Breast epithelium (tissue), 4 donors: ENCODE data around the gene OBSCN. TPM values are rescaled to one million over a fixed set of nuclear protein-coding genes. Genes with fewer than 3 reads are reported as not detected.

Source experiments
- DNase-seq, 2 donors: peaks; one replicate each; pipeline ENCODE4 v3.0.0-alpha.2; 2019; ENCODE audit warnings: low spot score in 2 of 2
- H3K27ac ChIP-seq, 2 donors: fragments of 200-600 bp; sonication (generic) in 1 of 2; one replicate each; pipeline ENCODE4 v1.5.1; 2016 to 2019; ENCODE audit warnings: mild to moderate bottlenecking in 1 of 2
- H3K27me3 ChIP-seq, 2 donors: fragments of 200-600 bp; sonication (generic) in 1 of 2; one replicate each; pipeline versions ENCODE4 v1.5.1 to v1.6.0; 2017 to 2019; ENCODE audit warnings: control low read depth in 1 of 2, mild to moderate bottlenecking in 1 of 2
- H3K36me3 ChIP-seq: fragments of 200-600 bp; one replicate; pipeline ENCODE4 v1.5.1; 2019
- H3K4me1 ChIP-seq, 2 donors: fragments of 200-600 bp; sonication (generic); one replicate each; pipeline ENCODE4 v1.5.1; 2016 to 2019; ENCODE audit warnings: control low read depth in 1 of 2
- H3K4me3 ChIP-seq, 3 donors: fragments of 200-600 bp; sonication (generic); 1 replicate in 2 of 3; 2 replicates in 1 of 3; pipeline ENCODE4 v1.5.1; 2016 to 2019; ENCODE audit warnings: mild to moderate bottlenecking in 3 of 3, moderate library complexity in 2 of 3
- H3K9me3 ChIP-seq, 2 donors: fragments of 200-600 bp; sonication (generic) in 1 of 2; one replicate each; pipeline ENCODE4 v1.5.1; 2016 to 2019; ENCODE audit warnings: control low read depth in 1 of 2
- POLR2A ChIP-seq: fragments of 450-650 bp; IDR thresholded peaks from one replicate; pipeline ENCODE4 v1.6.1; 2016; ENCODE audit warnings: antibody characterized with exemption, mild to moderate bottlenecking, moderate library complexity
- POLR2AphosphoS5 ChIP-seq, 3 donors: sonication (generic); formaldehyde crosslinking; IDR thresholded peaks; one replicate each; pipeline ENCODE4 v1.6.1; 2017; ENCODE audit warnings: antibody characterized with exemption in 3 of 3
- intact Hi-C: fragments of 100-400 bp; cut with DNase I; formaldehyde crosslinking; loops from one replicate; pipeline ENCODE4 v1.15.1; 2023; ENCODE audit warnings: low total_unique reads
- total RNA-seq, 3 donors: library from RNA; depleted of rRNA; stranded (reverse); fragments of >200 nt; gene quantifications; one replicate each; pipeline ENCODE4 v1.1.0, GENCODE V29; 2016
- TF ChIP-seq, protein P1 (sequence below), 3 donors: fragments of 450-650 bp; IDR thresholded peaks; one replicate each; pipeline ENCODE4 v1.5.1; 2016 to 2017; ENCODE audit warnings: antibody characterized with exemption in 3 of 3, mild to moderate bottlenecking in 3 of 3, moderate library complexity in 3 of 3

Gene OBSCN
- total RNA-seq, 3 donors from 2014 or later, result 3.0 to 40.0 (median 27.9) TPM

DNA sequence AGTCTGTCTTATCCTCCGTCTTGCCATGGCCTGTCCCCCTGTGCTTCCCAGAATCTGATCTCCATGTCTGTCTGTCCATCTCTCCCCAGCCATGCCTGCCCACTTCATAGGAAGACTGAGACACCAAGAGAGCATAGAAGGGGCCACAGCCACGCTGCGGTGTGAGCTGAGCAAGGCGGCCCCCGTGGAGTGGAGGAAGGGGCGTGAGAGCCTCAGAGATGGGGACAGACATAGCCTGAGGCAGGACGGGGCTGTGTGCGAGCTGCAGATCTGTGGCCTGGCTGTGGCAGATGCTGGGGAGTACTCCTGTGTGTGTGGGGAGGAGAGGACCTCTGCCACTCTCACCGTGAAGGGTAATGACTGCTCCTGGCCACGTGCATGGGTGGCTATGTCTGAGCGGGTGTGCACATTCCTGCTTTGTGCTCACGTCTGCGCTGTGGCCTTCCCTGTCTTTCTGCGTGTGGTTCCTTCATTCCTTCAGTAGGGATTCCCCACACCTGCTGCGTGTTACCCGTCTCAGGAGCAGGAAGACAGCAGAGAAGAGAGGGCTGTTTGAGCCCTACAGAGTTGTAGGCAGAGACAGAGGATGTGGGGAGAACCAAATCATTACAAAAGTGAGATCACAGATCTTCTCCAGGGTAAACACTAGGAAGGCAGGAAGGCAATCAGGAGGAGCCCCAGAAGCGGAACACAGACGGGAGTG is 80.8 kb downstream of the OBSCN start:
- Histone ChIP-seq H3K4me1 (no peaks in the 10 kb centered on the region), H3K9me3 (no peaks in the 10 kb centered on the region), H3K27me3 (no peaks in the 10 kb centered on the region), H3K36me3 (no peaks in the 10 kb centered on the region), H3K4me3 (no peak overlapping the region), H3K27ac (no peak overlapping the region)
- TF ChIP-seq, protein P1, sequence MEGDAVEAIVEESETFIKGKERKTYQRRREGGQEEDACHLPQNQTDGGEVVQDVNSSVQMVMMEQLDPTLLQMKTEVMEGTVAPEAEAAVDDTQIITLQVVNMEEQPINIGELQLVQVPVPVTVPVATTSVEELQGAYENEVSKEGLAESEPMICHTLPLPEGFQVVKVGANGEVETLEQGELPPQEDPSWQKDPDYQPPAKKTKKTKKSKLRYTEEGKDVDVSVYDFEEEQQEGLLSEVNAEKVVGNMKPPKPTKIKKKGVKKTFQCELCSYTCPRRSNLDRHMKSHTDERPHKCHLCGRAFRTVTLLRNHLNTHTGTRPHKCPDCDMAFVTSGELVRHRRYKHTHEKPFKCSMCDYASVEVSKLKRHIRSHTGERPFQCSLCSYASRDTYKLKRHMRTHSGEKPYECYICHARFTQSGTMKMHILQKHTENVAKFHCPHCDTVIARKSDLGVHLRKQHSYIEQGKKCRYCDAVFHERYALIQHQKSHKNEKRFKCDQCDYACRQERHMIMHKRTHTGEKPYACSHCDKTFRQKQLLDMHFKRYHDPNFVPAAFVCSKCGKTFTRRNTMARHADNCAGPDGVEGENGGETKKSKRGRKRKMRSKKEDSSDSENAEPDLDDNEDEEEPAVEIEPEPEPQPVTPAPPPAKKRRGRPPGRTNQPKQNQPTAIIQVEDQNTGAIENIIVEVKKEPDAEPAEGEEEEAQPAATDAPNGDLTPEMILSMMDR (IDR thresholded peaks at IDR 0.05), result no peak
- no peak for TF ChIP-seq POLR2A
- TF ChIP-seq POLR2AphosphoS5 (IDR thresholded peaks at IDR 0.05), result no peak
- intact Hi-C loops, result no loop called here
- DNase-seq, result no peak

DNA sequence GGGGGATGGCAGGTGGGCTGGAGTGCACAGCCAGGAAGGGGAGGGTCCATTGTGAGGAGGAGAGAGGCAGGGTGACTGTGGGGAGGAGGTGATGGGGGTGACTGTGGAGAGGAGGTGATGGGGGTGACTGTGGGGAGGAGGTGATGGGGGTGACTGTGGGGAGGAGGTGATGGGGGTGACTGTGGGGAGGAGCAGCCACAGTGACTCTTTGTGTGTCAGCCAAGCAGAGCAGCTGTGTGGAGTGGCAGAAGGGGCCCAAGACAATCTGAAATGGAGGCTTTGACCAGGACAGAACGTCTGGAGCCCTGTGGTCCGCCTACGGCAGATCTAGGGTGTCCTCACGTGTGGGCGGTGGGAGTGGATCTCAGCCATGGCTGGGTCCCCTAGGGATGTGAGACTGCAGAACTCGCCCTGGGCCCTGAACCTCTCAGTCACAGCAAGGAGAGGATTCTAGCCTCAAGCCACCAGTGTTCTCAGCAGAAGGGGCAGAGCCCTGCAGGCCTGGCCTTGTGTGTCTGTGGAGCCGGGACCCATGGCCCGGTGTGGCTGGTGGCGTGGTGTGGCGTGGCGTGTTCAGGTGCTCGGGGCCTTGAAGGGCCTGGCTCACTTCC is 81.5 kb downstream of the OBSCN start:
- no peaks in the 10 kb centered on the region for H3K9me3 ChIP-seq
- no peaks in the 10 kb centered on the region for H3K36me3 ChIP-seq
- no peaks in the 10 kb centered on the region for H3K4me1 ChIP-seq
- intact Hi-C loops, result no loop called here
- H3K4me3 ChIP-seq, result no peak overlapping the region
- no peak overlapping the region for H3K27ac ChIP-seq
- DNase-seq, result no peak
- TF ChIP-seq POLR2AphosphoS5 (IDR thresholded peaks at IDR 0.05) (no peak), POLR2A (no peak)
- TF ChIP-seq, protein P1 (IDR thresholded peaks at IDR 0.05), result no peak
- no peaks in the 10 kb centered on the region for H3K27me3 ChIP-seq

DNA sequence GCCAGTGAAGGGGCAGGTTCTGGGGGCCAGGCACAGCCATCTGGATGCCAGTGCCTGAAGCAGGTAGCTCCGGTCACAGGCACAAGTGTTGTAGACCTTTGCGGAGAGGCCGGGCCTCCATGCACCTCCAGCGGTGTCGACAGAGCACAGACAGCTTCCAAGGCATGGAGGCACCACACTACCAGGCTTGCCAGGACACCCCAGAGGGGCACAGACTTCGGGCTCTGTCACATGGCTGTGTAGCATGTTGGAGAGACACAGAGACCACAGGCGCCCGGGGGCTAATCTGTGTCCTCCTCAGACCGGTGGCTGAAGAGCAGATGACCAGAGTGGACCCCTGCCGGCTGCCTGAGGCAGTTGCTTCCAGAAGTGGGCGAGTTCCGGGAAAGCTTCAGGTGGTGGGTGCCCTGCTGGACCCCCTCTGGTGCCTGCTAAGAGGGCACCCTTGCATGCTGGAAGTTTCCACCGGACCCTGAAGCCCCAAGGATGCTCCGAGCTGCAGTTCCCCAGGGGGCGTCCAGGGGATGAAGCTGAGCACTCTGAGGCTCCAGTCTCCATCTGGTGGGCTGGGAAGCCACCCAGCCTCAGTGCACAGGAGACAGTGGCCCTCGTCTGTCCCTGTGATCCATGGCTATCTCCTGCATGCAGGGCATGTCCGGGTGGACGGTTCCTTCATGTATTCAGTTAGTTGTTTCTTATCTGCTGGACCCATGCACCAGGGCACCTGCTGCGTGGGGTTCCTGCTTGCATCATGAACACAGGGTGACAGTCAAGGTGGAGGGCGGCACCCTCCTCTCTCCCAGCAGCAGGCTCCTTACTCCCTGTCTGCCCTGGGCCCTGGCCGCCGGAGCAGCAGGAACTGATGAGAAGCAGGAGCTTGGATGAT is 82.4 kb downstream of the OBSCN start:
- intact Hi-C loops, result loop anchor here (10.0 kb wide), 1 partner anchor 1165 kb away; no protein-coding TSS in a partner anchor
- no peak overlapping the region for H3K4me3 ChIP-seq
- no peaks in the 10 kb centered on the region for H3K27me3 ChIP-seq
- H3K36me3 ChIP-seq, result no peaks in the 10 kb centered on the region
- H3K9me3 ChIP-seq, result no peaks in the 10 kb centered on the region
- peak in 1 of 2 donors; percentile 43 for DNase-seq
- H3K27ac ChIP-seq, result no peak overlapping the region
- TF ChIP-seq POLR2A (no peak), POLR2AphosphoS5 (IDR thresholded peaks at IDR 0.05) (no peak)
- TF ChIP-seq, protein P1 (IDR thresholded peaks at IDR 0.05), result no peak
- H3K4me1 ChIP-seq, result no peaks in the 10 kb centered on the region

DNA sequence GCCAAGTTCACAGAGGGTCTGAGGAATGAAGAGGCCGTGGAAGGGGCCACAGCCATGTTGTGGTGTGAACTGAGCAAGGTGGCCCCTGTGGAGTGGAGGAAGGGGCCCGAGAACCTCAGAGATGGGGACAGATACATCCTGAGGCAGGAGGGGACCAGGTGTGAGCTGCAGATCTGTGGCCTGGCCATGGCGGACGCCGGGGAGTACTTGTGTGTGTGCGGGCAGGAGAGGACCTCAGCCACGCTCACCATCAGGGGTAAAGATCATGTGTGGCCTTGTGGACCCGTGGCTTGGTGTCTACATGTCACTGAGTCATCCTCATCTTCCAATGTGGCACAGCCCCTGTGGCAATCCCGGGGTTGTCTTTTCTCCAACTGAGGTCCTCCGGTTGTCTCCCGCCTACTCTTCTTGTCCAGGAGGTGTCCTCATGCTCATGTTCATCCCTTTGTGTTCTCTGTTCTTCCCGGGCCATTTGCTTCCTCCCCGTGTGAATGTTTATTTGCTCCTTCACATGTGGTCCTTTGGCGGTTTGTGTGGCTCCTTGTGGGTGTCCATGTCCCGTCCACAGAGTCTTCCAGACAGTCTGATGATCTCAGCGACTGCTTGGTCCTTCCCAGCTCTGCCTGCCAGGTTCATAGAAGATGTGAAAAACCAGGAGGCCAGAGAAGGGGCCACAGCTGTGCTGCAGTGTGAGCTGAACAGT is 84.2 kb downstream of the OBSCN start:
- DNase-seq, result no peak
- H3K4me3 ChIP-seq, result no peak overlapping the region

More for the DNA sequence above, 84.2 kb downstream of the OBSCN start:
- Histone ChIP-seq H3K27ac (no peak overlapping the region), H3K36me3 (no peaks in the 10 kb centered on the region), H3K4me1 (no peaks in the 10 kb centered on the region), H3K9me3 (no peaks in the 10 kb centered on the region), H3K27me3 (no peaks in the 10 kb centered on the region)
- intact Hi-C loops, result loop anchor here (10.0 kb wide), 1 partner anchor 1167 kb away; no protein-coding TSS in a partner anchor
- TF ChIP-seq POLR2AphosphoS5 (IDR thresholded peaks at IDR 0.05) (no peak), POLR2A (no peak)
- TF ChIP-seq, protein P1 (IDR thresholded peaks at IDR 0.05), result no peak
